ENCODE results near the gene ATP6V0C.

The ATP6V0C gene

GRCh38 chr16:2490190-2491105 is 23.3 kb upstream of the ATP6V0C start:
- DNase-seq (ENCODE audit: low read depth in 2 of 2): no peak

DNA sequence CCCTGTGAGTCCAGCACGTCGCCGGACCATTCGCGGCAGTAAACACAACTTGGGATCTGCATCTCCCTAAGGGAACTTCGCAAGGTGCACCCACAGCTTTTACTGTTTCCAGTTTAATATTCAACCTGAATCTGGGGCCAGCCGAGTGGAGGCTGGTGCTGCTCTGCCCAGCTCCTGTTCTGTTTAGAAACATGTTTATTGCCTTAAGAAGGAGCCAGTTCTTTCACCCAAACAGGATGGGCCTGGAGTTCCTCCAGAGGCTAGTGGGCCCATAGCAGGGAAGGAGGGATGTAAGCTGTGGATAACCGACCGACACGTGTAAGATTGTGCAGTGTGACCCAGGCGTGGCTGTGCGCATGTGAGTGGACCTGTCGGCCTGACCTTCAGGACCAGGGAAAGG is 21.5 kb upstream of the ATP6V0C start:
- no peak for DNase-seq (ENCODE audit: low read depth in 2 of 2)

- DNase-seq (ENCODE audit: low read depth in 2 of 2): no peak
Measured at GRCh38 chr16:2493605-2494004, 20.1 kb upstream of the ATP6V0C start.

DNA sequence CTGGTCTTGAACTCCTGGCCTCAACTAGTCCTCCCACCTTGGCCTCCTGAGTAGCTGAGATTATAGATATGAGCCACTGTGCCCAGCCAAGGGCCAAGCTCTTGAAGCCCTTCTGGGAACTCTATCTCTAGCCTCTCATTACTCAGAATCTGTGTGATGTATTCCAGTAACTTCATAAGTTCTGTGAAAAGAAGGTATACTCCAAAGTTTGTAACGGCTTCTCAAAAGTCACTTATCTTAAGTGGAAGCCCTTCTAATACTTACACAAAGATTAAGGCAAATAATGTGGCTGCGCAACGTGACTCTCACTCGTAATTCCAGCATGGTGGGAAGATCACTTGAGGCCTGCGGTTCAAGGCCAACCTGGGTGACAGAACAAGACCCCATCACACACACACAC is 19.1 kb upstream of the ATP6V0C start:
- no peak for DNase-seq (ENCODE audit: low read depth in 2 of 2)

- no peak for DNase-seq (ENCODE audit: low read depth in 2 of 2)
Measured at GRCh38 chr16:2495041-2495440, 18.7 kb upstream of the ATP6V0C start.

GRCh38 chr16:2496223-2497115 is 17.3 kb upstream of the ATP6V0C start:
- DNase-seq (ENCODE audit: low read depth in 2 of 2): no peak

DNA sequence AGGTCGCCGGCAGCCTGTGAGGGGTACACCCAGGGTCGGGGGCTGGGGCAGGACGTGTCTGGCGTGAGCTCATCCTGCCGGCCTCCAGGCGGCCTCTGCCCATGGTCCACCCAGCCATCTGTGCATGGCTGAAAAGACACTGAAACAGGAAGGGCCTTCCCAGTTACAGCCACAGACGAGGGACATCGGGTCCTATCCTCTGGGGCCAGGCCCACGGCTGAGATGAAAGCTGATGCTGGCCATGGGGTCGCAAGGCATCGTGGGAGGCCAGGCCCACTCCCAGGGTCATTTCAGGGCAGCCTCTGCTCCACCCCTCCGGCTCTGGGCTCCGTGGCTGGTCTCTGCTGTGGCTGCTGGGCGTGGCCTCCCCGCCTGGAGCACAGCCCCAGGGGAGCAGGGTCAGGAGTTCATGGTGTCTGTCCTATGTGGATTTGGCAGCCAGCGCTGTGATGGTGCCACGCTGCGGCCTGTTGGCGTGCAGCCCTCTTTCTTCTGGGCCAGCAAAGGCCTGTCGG is 16.6 kb upstream of the ATP6V0C start:
- DNase-seq (ENCODE audit: low read depth in 2 of 2): no peak

GRCh38 chr16:2497695-2498484 is 15.9 kb upstream of the ATP6V0C start:
- DNase-seq (ENCODE audit: low read depth in 2 of 2): no peak

DNA sequence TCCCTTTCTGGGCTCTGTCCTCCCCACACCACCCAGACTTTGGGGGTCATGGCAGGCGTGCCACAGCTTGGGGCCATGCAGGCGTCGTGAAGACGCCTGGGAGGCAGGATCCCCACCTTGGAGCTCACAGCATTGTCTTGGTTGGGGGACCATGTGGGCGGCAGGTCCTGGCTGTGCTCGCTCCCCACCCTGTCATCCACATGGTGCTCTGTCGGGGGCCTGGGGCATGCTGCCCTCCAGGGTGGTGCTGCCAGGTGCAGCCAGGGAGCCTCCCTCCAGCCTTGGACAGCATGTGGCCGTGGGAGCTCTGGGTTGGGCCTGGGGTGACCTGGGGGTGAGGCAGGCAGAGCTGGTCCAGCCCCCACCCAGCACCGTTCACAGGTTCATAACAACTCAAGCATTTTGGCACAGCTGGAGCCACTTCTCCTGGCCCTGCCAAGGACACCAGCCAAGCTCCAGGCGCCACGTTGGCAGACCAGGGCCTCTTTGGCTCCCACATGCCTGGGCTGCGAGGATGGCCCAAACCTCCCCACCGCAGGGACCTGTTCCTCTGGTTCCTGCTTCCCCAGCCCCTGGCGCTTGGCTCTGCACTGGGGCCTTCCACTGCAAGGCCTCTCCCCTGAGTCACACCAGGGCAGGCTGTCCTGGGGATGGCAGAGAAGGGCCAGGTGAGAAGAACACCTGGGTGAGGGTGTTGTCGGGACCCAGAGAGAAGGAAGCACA is 15.1 kb upstream of the ATP6V0C start:
- DNase-seq (ENCODE audit: low read depth in 2 of 2): no peak

DNA sequence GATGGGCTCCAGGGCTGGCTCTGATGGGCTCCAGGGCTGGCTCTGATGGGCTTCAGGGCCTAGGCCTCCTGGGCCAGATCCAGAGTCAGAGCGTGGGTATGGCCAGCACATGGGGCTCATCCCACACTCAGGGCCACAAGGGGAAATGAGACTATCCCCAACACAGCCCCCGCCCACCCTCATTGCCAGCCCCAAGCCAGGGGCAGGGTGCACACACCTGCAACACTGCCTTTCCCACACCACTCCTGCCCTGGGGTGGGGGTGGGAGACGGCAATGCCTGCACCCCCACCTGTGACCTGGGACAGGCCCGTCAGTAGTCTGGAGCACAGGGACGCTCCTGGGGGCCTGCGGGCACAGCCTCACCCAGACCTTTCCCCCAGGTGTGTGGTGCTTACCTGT is 14.3 kb upstream of the ATP6V0C start:
- DNase-seq (ENCODE audit: low read depth in 2 of 2): no peak

GRCh38 chr16:2499890-2500429 is 13.8 kb upstream of the ATP6V0C start:
- DNase-seq (ENCODE audit: low read depth in 2 of 2): no peak

DNA sequence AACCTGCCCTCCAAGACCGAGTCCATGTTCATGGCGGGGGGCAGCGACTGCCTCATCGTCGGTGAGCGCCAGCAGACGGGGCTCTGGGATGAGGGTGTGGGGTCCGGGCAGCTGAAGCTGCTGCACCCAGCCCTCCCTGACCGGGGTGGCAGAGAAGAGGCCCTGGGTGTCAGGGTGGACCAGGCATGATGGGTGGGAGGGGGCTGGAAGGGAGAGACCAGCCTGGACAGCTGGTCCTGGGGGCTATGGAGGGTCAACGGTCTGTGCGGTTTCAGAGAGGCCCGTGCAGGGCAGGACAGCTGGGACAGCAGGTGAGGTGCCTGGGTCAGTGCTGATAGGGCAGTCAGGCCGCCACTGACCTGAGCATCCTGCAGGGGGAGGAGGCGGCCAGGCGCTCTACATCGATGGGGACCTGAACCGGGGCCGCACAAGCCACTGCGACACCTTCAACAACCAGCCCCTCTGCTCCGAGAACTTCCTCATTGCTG is 13.3 kb upstream of the ATP6V0C start:
- no peak for DNase-seq (ENCODE audit: low read depth in 2 of 2)

DNA sequence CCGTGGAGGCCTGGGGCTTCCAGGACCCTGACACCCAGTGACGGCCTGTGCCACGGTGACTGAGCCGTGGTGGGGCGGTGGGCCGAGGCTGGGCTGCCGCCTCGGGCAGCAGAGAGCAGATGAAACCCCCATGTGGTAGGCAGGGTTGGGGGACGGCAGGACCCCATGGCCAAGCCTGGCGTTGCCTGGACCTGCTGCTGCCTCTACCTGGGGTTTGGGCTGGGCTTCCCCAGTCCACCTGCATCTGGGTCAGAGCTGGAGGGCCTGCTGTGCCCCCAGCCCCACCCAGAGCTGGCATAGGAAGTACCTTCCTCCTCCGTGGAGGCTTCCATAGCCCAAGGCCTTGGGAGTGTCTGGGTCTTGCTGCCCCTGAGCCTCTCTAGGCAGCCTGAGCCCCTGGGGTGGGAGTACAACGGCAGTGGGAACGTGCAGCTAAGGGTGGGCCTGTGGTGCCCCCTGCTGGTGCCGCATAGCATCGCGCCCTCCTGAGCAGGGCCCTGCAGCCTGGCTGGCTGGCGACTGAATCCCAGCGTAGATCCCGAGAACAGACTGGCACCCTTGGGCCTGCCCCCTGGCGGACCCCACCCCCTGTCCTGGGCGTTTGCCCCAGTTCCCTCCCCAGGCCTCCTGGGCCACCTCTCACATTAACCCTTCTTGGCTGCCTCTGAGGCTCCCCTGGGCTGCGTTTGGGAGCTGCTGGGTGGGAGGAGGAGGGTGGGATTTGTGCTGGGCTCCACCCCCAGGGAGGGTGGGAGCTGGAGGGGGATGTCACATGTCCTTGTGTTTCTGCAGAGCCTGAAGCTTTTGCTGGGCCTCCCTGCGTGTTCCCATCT is 12.6 kb upstream of the ATP6V0C start:
- peak; percentile 58 to 60 for DNase-seq (ENCODE audit: low read depth in 2 of 2)

DNA sequence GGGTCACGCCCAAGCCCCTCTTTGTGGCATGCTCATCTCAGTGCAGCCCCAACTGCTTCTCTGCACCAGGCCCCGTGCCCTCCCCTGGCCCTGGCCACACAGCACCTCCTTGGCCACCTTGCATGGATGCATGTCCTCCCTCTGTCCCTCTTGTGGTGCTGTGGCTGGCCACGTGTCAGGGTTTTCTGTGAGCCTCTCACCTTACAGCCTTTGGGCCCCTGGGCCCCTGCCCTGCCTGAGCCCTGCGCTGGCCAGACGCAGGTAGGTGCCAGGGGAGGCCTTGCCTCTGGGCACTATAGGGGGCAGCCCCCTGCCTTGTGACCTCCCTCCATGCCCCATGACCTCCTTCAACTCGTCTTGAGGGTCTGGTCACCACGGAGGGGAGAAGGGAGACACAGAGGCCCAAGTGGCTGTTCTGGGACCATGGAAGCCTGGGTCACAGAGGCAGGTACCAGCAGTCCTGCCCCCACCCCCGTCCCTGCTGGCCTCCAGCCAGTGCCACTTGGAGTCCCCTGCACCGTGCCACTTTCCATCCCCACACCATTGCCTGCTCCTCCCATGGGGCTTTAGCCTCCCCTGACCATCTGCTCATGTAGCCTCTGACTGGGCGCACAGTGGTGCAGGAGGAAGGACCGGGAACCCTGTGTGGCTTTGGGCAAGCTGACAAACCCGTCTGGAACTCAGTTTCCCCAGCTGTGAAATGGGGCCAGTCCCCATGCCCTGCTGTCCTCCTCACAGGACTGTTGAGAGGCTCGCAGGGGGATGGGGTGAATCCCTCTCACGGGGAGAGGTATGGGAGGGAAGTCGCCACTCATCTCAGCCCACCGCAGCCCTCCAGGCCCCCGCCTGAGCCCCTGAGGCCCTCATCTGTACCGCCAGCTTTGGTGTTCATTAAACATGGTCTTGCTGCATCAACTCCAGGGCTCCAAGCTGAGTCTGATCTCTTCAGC is 11.5 kb upstream of the ATP6V0C start:
- no peak for DNase-seq (ENCODE audit: low read depth in 2 of 2)

DNA sequence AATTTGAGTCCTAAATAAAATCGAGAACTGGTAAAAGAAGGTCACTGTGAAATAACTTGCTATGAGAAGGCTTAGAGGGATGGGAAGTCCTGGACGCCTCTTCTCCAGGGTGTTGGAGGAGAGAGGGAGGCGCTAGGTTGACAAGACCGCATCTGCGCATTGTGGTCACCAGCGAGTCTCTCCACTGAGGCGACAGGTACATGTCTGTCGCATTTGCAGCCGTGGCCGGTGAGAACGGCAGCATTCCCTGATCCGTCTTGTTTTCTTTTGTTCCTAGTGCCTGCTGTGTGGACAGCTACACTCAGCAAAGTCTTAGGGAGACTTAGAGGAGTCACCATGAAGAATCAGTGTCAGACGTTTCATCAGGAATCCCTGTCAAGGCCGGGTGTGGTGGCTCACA is 8.1 kb upstream of the ATP6V0C start:
- DNase-seq (ENCODE audit: low read depth in 2 of 2): no peak

- DNase-seq (ENCODE audit: low read depth in 2 of 2): no peak
Measured at GRCh38 chr16:2507052-2507659, 6.6 kb upstream of the ATP6V0C start.

DNA sequence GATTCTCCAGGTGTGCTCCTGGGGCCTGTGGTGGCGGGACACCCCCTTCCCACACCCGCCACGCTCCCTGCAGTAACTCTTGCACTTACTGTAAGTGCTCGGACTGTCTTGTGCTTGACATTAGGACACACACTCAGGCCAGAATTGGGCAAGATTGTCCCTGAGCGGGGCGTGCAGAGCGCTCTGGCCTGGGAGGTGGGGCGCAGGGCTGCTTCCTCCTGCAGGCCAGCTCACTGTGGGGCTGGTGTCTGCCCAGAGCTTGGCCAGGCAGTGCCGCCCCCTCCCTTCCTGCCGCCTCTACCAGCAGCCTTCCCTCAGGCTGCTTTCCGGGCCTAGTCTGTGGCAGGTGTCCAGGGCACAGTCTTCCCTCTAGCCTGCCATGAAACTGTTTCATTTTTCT is 6.1 kb upstream of the ATP6V0C start:
- DNase-seq (ENCODE audit: low read depth in 2 of 2): no peak
